WTC11 (cell line): ENCODE data around the gene WASF3. TPM values are rescaled to one million over a fixed set of nuclear protein-coding genes. Genes with fewer than 3 reads are reported as not detected.

ENCODE experiments used
- ATAC-seq: fragments of 200-7000 bp; cut with Tn5 transposase; 2 replicates; pipeline ENCODE4 v1.10.0; 2021; ENCODE audit warnings: mild to moderate bottlenecking, moderate library complexity
- CTCF ChIA-PET: fragments of 300-600 bp; sonication (Branson Sonifier 250); formaldehyde crosslinking; loops from one replicate; lab custom pipeline; 2021; ENCODE audit warnings: antibody characterized with exemption; lab: Charles Lee
- POLR2A ChIA-PET: fragments of 350-600 bp; sonication (Branson Sonifier 250); formaldehyde crosslinking; loops from one replicate; lab custom pipeline; 2021; ENCODE audit warnings: antibody characterized with exemption; lab: Charles Lee
- DNase-seq: peaks from one replicate; pipeline ENCODE4 v3.0.0; 2021; ENCODE audit warnings: low spot score
- H3K27ac Mint-ChIP-seq: 2 replicates; pipeline ENCODE4 v1.8.0; 2021; ENCODE audit warnings: mixed read lengths
- H3K27me3 Mint-ChIP-seq: 2 replicates; pipeline ENCODE4 v1.8.0; 2021; ENCODE audit warnings: low read depth, mild to moderate bottlenecking, moderate library complexity, mixed read lengths
- H3K36me3 Mint-ChIP-seq: 2 replicates; pipeline ENCODE4 v1.8.0; 2021; ENCODE audit warnings: mixed read lengths
- H3K4me1 Mint-ChIP-seq: 2 replicates; pipeline ENCODE4 v1.8.0; 2022; ENCODE audit warnings: mixed read lengths
- H3K4me3 Mint-ChIP-seq: 2 replicates; pipeline ENCODE4 v1.8.0; 2021; ENCODE audit warnings: mild to moderate bottlenecking, moderate library complexity, mixed read lengths
- H3K9me3 Mint-ChIP-seq: 2 replicates; pipeline ENCODE4 v1.8.0; 2021; ENCODE audit warnings: mixed read lengths
- ATF2 ChIP-seq: sonication (generic); formaldehyde crosslinking; IDR thresholded peaks from 2 replicates; pipeline ENCODE4 v1.8.1; 2022; ENCODE audit warnings: low read depth, missing genetic modification reagents, borderline replicate concordance
- ELF4 ChIP-seq: sonication (generic); formaldehyde crosslinking; IDR thresholded peaks from 2 replicates; pipeline ENCODE4 v1.8.1; 2022; ENCODE audit warnings: low read depth, mild to moderate bottlenecking, moderate library complexity, missing genetic modification reagents
- EMX1 ChIP-seq: fragments of 250-450 bp; sonication (Bioruptor Pico); IDR thresholded peaks from 2 replicates; pipeline ENCODE4 v1.8.0; 2021; ENCODE audit warnings: mild to moderate bottlenecking
- FOXJ3 ChIP-seq: sonication (generic); formaldehyde crosslinking; IDR thresholded peaks from 2 replicates; pipeline ENCODE4 v1.9.0; 2021; ENCODE audit warnings: missing genetic modification reagents, mild to moderate bottlenecking, borderline replicate concordance
- GTF2I ChIP-seq: fragments of 250-450 bp; sonication (Bioruptor Pico); conservative IDR thresholded peaks from 2 replicates; pipeline ENCODE4 v1.4.0; 2021; ENCODE audit warnings: mild to moderate bottlenecking
- HMGA2 ChIP-seq: fragments of 250-450 bp; sonication (Bioruptor Pico); IDR thresholded peaks from 2 replicates; pipeline ENCODE4 v1.4.0; 2021; ENCODE audit warnings: mild to moderate bottlenecking, moderate library complexity
- IRF2 ChIP-seq: sonication (generic); formaldehyde crosslinking; IDR thresholded peaks from 2 replicates; pipeline ENCODE4 v1.8.0; 2022; ENCODE audit warnings: low read depth, missing genetic modification reagents, borderline replicate concordance
- JUN ChIP-seq: sonication (generic); formaldehyde crosslinking; IDR thresholded peaks from 2 replicates; pipeline ENCODE4 v1.8.0; 2023; ENCODE audit warnings: mild to moderate bottlenecking, missing genetic modification reagents
- MAX ChIP-seq: sonication (generic); formaldehyde crosslinking; IDR thresholded peaks from 2 replicates; pipeline ENCODE4 v1.8.0; 2022; ENCODE audit warnings: mild to moderate bottlenecking, missing genetic modification reagents
- MLX ChIP-seq: sonication (generic); formaldehyde crosslinking; IDR thresholded peaks from 2 replicates; pipeline ENCODE4 v1.8.1; 2023; ENCODE audit warnings: mild to moderate bottlenecking, missing genetic modification reagents, moderate library complexity
- MYBL2 ChIP-seq: sonication (generic); formaldehyde crosslinking; IDR thresholded peaks from 2 replicates; pipeline ENCODE4 v1.8.1; 2023; ENCODE audit warnings: mild to moderate bottlenecking, moderate library complexity, missing genetic modification reagents
- NFE2L1 ChIP-seq: sonication (generic); formaldehyde crosslinking; IDR thresholded peaks from 2 replicates; pipeline ENCODE4 v1.8.1; 2023; ENCODE audit warnings: missing genetic modification reagents
- NFYB ChIP-seq: sonication (generic); formaldehyde crosslinking; conservative IDR thresholded peaks from 2 replicates; pipeline ENCODE4 v1.8.0; 2022; ENCODE audit warnings: low read depth, missing genetic modification reagents
- NR2C2 ChIP-seq: sonication (generic); formaldehyde crosslinking; IDR thresholded peaks from 2 replicates; pipeline ENCODE4 v1.8.0; 2022; ENCODE audit warnings: mild to moderate bottlenecking, missing genetic modification reagents
- OVOL2 ChIP-seq: fragments of 250-450 bp; sonication (Bioruptor Pico); IDR thresholded peaks from 2 replicates; pipeline ENCODE4 v1.9.0; 2021; ENCODE audit warnings: mild to moderate bottlenecking, borderline replicate concordance
- PREB ChIP-seq: sonication (generic); formaldehyde crosslinking; IDR thresholded peaks from 2 replicates; pipeline ENCODE4 v1.8.1; 2022; ENCODE audit warnings: mild to moderate bottlenecking, missing genetic modification reagents, moderate library complexity, borderline replicate concordance
- PRRX2 ChIP-seq: fragments of 250-450 bp; sonication (Bioruptor Pico); IDR thresholded peaks from 2 replicates; pipeline ENCODE4 v1.8.0; 2021; ENCODE audit warnings: mild to moderate bottlenecking
- RELA ChIP-seq: sonication (generic); formaldehyde crosslinking; IDR thresholded peaks from 2 replicates; pipeline ENCODE4 v1.8.1; 2022; ENCODE audit warnings: missing genetic modification reagents, mild to moderate bottlenecking, borderline replicate concordance
- SMAD3 ChIP-seq: sonication (generic); formaldehyde crosslinking; IDR thresholded peaks from 2 replicates; pipeline ENCODE4 v1.8.0; 2022; ENCODE audit warnings: missing genetic modification reagents, mild to moderate bottlenecking, borderline replicate concordance
- TEAD1 ChIP-seq: sonication (generic); formaldehyde crosslinking; IDR thresholded peaks from 2 replicates; pipeline ENCODE4 v1.8.0; 2022; ENCODE audit warnings: mild to moderate bottlenecking, missing genetic modification reagents
- ZNF121 ChIP-seq: sonication (generic); formaldehyde crosslinking; IDR thresholded peaks from 2 replicates; pipeline ENCODE4 v1.8.0; 2023; ENCODE audit warnings: missing genetic modification reagents
- ZNF219 ChIP-seq: sonication (generic); formaldehyde crosslinking; IDR thresholded peaks from 2 replicates; pipeline ENCODE4 v1.8.0; 2023; ENCODE audit warnings: missing genetic modification reagents, mild to moderate bottlenecking, borderline replicate concordance
- ZNF396 ChIP-seq: fragments of 250-450 bp; sonication (Bioruptor Pico); IDR thresholded peaks from 2 replicates; pipeline ENCODE4 v1.8.0; 2021; ENCODE audit warnings: mild to moderate bottlenecking, moderate library complexity, borderline replicate concordance
- total RNA-seq: library from RNA; stranded (reverse); gene quantifications from 3 replicates; pipeline ENCODE4 v1.2.3, GENCODE V29; 2021

Gene WASF3
- total RNA-seq, 1 experiment from 2014 or later: 26.8 TPM

- H3K9me3 Mint-ChIP-seq: peaks cover 9% of the 10 kb centered on the region
- CTCF ChIA-PET: interaction anchor here (0.8 to 1.4 kb wide), 3 partner anchors 8 to 244 kb away, joined by 3 to 5 read pairs (median 4); no protein-coding TSS in a partner anchor
- H3K4me3 Mint-ChIP-seq: no peak overlapping the region
- no peak for ATAC-seq
- H3K27ac Mint-ChIP-seq: no peak overlapping the region
- POLR2A ChIA-PET: no interaction called here
- TF ChIP-seq ATF2 (CRISPR knock-in tag) (no peak), OVOL2 (CRISPR knock-in tag) (no peak), NFE2L1 (CRISPR knock-in tag) (no peak), MYBL2 (CRISPR knock-in tag) (no peak), HMGA2 (no peak), TEAD1 (no peak), PREB (CRISPR knock-in tag) (no peak), ELF4 (CRISPR knock-in tag) (no peak)
- no peaks in the 10 kb centered on the region for H3K27me3 Mint-ChIP-seq
- H3K36me3 Mint-ChIP-seq: peaks cover 4% of the 10 kb centered on the region
- DNase-seq: no peak
- H3K4me1 Mint-ChIP-seq: no peaks in the 10 kb centered on the region
These were observed 170.2 kb downstream of the WASF3 start for GRCh38 chr13:26727633-26728032.

- H3K36me3 Mint-ChIP-seq: peaks cover 28% of the 10 kb centered on the region
- ChIA-PET CTCF (interaction anchor here (0.9 kb wide), 1 partner anchor 137 kb away, joined by 4 read pairs; no protein-coding TSS in a partner anchor), POLR2A (no interaction called here)
- peaks cover 3% of the 10 kb centered on the region; the same call in 1 of the 2 replicates for H3K27me3 Mint-ChIP-seq
- ATAC-seq (no peak), DNase-seq (no peak)
- no peak overlapping the region for H3K27ac Mint-ChIP-seq
- peaks cover 36% of the 10 kb centered on the region for H3K9me3 Mint-ChIP-seq
- H3K4me1 Mint-ChIP-seq: no peaks in the 10 kb centered on the region
- H3K4me3 Mint-ChIP-seq: no peak overlapping the region
- TF ChIP-seq ZNF121 (no peak), NFE2L1 (CRISPR knock-in tag) (no peak), EMX1 (CRISPR knock-in tag) (no peak), RELA (no peak), SMAD3 (CRISPR knock-in tag) (no peak), ZNF219 (CRISPR knock-in tag) (no peak), FOXJ3 (CRISPR knock-in tag) (no peak), GTF2I (CRISPR knock-in tag) (no peak), PRRX2 (CRISPR knock-in tag) (no peak), MLX (no peak), MAX (no peak), ZNF396 (CRISPR knock-in tag) (no peak), IRF2 (CRISPR knock-in tag) (no peak), NFYB (no peak), JUN (CRISPR knock-in tag) (no peak), MYBL2 (CRISPR knock-in tag) (no peak), NR2C2 (CRISPR knock-in tag) (no peak)
- TF ChIP-seq, all 79 proteins: peak for 0
These were observed 178.2 kb downstream of the WASF3 start for GRCh38 chr13:26735677-26736076.

Other genes starting within 250 kb of the WASF3 start
- 0.07 to 0.09 TPM in 2 of 3 replicates, not detected in the other for gene GPR12, start 203.1 kb downstream of the WASF3 start, total RNA-seq